NCI-H1092 treated with DMSO at 0.1 percent for 48 hours (cell line): ENCODE results near the gene DBN1.
"Not testable (repeated sequence)": the region's sequence is repeated elsewhere in the genome, so short reads cannot be mapped to it uniquely, and the experiment has no call there.

Experiments used
- DNase-seq: peaks from one replicate; lab custom pipeline; 2025; lab: John Stamatoyannopoulos, UW

DBN1 gene

GRCh38 chr5:177490992-177491391 lies 17.6 kb upstream of the DBN1 start:
- no peak for DNase-seq

- no peak for DNase-seq
Measured at GRCh38 chr5:177490311-177490991, 17.0 kb upstream of the DBN1 start.

GRCh38 chr5:177489119-177489716 lies 15.8 kb upstream of the DBN1 start:
- DNase-seq = no peak

GRCh38 chr5:177487975-177488374 lies 14.5 kb upstream of the DBN1 start:
- peak; percentile 10 for DNase-seq

GRCh38 chr5:177487144-177487543 lies 13.7 kb upstream of the DBN1 start:
- no peak for DNase-seq

- DNase-seq = no peak
Measured at GRCh38 chr5:177486256-177486655, 12.8 kb upstream of the DBN1 start.

- not testable (repeated sequence) for DNase-seq
Measured at GRCh38 chr5:177485753-177486152, 12.3 kb upstream of the DBN1 start.

- no peak for DNase-seq
Measured at GRCh38 chr5:177484902-177485549, 11.6 kb upstream of the DBN1 start.

- no peak for DNase-seq
Measured at GRCh38 chr5:177483994-177484901, 10.8 kb upstream of the DBN1 start.

- DNase-seq = no peak
Measured at GRCh38 chr5:177483042-177483441, 9.6 kb upstream of the DBN1 start.

GRCh38 chr5:177482359-177482795 lies 8.9 kb upstream of the DBN1 start:
- DNase-seq = no peak

GRCh38 chr5:177479774-177480173 lies 6.3 kb upstream of the DBN1 start:
- no peak for DNase-seq

- DNase-seq = peak; percentile 60
Measured at GRCh38 chr5:177478711-177479646, 5.5 kb upstream of the DBN1 start.

GRCh38 chr5:177477701-177478477 lies 4.5 kb upstream of the DBN1 start:
- no peak for DNase-seq

GRCh38 chr5:177476531-177477233 lies 3.2 kb upstream of the DBN1 start:
- no peak for DNase-seq

- no peak for DNase-seq
Measured at GRCh38 chr5:177475563-177476427, 2.4 kb upstream of the DBN1 start.

GRCh38 chr5:177474846-177475562 lies 1.6 kb upstream of the DBN1 start:
- no peak for DNase-seq

- no peak for DNase-seq
Measured at GRCh38 chr5:177474002-177474476, 605 bp upstream of the DBN1 start.
